CD4-positive, alpha-beta T cell treated with Interleukin-15 for 4 hours (primary cell): ENCODE data around the gene CAMKV.
"Not testable (repeated sequence)": the region's sequence is repeated elsewhere in the genome, so short reads cannot be mapped to it uniquely, and the experiment has no call there.

Source experiments
- DNase-seq: peaks from one replicate; pipeline ENCODE4 v3.0.0-alpha.2; 2020; ENCODE audit warnings: low spot score

CAMKV gene

DNA sequence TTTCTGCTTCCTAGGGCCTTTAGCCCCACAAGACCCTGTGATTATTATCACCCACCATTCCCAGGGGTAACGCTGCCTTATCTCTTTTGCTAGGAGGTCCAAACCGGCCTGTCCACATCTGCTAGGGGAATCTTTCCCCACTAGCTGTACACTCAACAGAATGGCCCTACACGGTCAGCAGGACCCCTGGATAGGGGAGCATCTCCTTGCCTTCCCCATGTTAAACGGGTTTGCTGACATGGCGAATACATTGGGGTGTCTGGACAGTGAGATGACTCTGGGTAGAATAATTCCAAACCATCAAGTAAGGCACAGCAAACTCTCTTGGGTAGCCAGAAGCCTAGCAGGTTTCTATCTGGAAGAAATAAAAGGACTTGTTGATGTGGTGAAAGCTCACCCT, 14.0 kb downstream of the CAMKV start:
- DNase-seq, result no peak

DNA sequence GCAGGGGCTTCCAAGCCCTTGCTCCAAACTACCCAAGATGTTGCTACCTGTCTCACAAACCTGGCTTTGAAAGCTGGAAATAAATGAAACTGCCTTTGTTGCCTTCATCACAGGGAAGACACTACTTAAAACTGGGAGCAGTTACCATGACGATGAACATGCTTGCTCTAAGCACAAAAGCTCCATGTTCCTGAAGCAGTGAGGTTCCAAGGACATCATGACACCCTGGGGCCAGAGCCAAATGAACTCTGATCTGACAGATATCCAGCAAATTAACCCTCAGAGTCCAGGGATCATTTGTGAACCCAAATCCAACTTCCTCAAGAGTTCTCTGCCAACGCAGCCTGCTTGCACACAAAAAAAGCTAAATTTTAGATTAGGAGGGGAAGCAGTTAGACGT, 24.0 kb downstream of the CAMKV start:
- no peak for DNase-seq

DNA sequence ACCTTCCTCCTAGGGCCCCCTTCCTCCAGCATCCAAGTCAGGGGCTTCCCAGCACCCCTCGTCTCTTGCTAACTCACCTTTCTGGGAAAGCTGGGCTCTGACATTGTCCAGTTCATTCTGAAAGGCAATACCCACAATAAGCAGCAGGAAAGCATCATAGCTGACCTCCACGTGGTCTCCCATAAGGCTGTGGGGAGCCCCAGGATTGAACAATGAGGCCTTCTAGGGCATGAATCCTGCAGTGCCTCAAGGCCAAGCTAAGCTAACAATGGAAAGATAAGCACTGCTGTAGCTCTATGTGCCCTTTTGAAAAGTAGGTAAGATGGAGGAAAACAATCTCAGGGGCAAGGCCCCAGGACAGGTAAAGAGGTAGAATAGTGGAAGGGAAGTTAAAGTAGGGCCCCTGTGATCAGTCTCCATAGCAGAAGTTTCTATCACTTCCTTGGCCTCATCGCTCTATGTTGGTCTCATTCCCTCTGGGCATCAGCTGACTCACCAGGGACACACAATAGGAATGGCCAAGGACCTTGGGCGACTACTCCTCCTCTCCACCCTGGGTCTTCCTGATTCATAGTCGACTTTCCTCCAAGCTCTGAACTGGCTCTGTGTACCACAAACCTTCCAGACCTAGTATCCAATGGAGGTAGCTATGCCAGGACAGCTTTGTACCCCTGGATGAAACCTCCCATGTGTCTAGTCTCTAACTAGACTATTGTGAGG, 25.1 kb downstream of the CAMKV start:
- no peak for DNase-seq

GRCh38 chr3:49842843-49843517, 26.7 kb downstream of the CAMKV start:
- no peak for DNase-seq

GRCh38 chr3:49841806-49842205, 27.9 kb downstream of the CAMKV start:
- DNase-seq, result no peak

DNA sequence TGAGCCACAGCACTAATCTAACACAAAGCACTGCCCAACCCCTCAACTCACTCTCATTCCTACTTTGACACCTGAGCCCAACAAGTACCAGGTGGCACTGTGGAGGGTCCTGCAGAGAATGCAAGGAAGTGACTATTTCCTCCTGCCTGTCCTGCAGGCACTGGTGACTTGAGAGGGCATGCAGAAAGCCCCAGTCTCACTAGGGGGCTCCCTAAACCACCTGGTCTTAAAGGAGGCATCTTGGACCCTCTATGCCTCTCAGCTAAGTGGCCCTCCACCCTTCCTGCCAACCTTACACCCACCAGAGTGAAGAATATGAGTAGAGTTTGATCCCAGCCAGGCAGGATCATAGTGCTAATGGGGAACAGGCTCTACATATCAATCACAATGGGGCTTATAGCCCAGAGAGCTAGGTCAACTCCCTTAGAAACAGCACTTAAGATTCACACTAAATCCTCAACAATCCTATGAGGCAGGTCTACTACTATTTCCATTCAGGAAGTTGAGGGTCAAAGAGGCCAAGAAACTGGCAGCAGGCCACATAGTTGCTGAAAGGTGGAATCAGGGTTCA, 28.5 kb downstream of the CAMKV start:
- DNase-seq, result no peak

DNA sequence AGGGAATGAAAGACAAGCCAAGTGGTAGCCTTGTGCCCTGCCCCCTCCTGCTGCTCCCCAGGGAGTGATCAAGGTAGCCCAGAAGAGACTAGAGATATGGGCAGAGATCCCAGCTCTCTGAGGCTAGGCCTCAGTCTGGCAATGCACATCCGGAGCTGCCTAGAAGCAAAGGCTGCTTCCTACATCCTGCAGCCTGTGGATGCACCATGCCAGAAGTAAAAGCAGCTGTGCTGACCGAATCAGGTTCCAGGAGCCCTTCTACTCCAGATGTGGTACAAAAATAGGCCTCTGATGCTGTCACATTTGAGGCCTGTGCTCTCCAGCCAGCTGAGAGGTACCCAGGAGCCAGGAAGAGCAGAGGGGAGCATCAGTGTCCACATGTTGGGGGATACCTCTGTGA, 29.3 kb downstream of the CAMKV start:
- DNase-seq, result no peak

GRCh38 chr3:49839193-49839809, 30.4 kb downstream of the CAMKV start:
- peak; percentile 85 for DNase-seq

GRCh38 chr3:49831341-49831740, 38.4 kb downstream of the CAMKV start:
- DNase-seq, result no peak

GRCh38 chr3:49826016-49826415, 43.7 kb downstream of the CAMKV start:
- no peak for DNase-seq

DNA sequence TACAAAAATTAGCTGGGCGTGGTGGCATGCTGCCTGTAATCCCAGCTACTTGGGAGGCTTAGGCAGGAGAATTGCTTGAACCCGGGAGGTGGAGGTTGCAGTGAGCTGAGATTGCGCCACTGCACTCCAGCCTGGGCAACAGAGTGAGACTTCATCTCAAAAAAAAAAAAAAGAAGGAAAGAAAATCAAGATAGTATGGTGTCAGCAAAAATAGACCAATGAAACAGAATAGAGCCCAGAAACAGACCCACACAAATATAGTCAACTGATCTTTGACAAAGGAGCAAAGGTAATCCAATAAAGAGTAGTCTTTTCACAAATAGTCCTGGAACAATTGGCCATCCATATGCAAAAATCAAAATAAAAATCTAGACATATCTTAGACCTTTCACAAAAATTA, 46.6 kb downstream of the CAMKV start:
- not testable (repeated sequence) for DNase-seq

GRCh38 chr3:49813497-49814174, 56.1 kb downstream of the CAMKV start, which contains the start of gene UBA7:
Gene UBA7, minus strand, starts transcription at chr3:49813953. Its CDS starts 166 bp downstream, at chr3:49813787.
- DNase-seq, result peak; percentile 48

DNA sequence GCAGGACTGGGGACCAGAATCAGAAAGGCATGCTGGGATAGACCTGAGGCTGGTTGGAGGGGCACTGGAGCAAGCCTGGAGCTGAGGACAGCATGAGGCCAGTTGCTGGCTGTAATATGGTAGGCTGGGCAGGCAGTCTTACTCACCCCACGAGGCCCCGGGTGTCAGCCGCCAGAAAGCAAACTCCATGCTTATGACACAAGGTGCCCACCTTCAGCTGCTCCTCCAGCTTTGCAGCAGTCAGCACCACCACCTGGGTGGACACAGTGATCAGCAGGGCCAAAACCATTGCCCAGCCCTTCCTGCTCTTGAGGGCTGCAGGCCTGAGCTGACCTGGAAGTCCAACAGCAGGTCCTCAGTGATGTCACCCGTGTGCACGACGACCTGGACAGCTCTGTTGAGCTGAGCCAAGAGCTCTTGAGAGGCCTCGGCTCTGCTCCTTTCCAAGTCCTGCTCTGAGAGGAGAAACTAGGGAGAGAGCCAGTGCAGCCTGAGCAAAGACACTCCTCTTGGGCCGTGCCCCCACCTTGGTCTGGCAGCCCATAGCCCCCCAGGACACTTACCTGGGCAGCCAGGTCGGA, 56.7 kb downstream of the CAMKV start:
- no peak for DNase-seq
